Measurements from ENCODE around the gene RETN.

Gene RETN

GRCh38 chr19:7687177-7687576 is 18.3 kb downstream of the RETN start:
- Histone ChIP-seq H3K27me3 (ENCODE audit: control insufficient read depth, low read length) (no peaks in the 10 kb centered on the region), H4K20me1 (ENCODE audit: control insufficient read depth, insufficient read depth, low read depth, low read length) (no peaks in the 10 kb centered on the region; the same call in 1 of the 2 replicates), H3K4me2 (ENCODE audit: low read length) (no peak overlapping the region), H3K79me2 (ENCODE audit: control insufficient read depth, low read length) (peaks cover 7% of the 10 kb centered on the region), H3K4me3 (ENCODE audit: low read length) (no peak overlapping the region), H3K27ac (ENCODE audit: low read depth, low read length) (no peak overlapping the region), H3K9me2 (replicated peaks; ENCODE audit: control insufficient read depth, low read length) (no peaks in the 10 kb centered on the region), H3F3A (ENCODE audit: control insufficient read depth, insufficient read depth) (no peaks in the 10 kb centered on the region), H3K4me1 (ENCODE audit: control insufficient read depth, low read length) (no peaks in the 10 kb centered on the region), H3K36me3 (ENCODE audit: control insufficient read depth, low read length) (peaks cover 11% of the 10 kb centered on the region), H3K9me3 (ENCODE audit: control insufficient read depth, insufficient read depth, low read length) (no peaks in the 10 kb centered on the region)
- TF ChIP-seq CTCF (IDR thresholded peaks at IDR 0.05; ENCODE audit: low read depth, low read length, poor library complexity, severe bottlenecking) (no peak), EZH2phosphoT487 (IDR thresholded peaks at IDR 0.05; ENCODE audit: borderline replicate concordance, low read length) (no peak)

DNA sequence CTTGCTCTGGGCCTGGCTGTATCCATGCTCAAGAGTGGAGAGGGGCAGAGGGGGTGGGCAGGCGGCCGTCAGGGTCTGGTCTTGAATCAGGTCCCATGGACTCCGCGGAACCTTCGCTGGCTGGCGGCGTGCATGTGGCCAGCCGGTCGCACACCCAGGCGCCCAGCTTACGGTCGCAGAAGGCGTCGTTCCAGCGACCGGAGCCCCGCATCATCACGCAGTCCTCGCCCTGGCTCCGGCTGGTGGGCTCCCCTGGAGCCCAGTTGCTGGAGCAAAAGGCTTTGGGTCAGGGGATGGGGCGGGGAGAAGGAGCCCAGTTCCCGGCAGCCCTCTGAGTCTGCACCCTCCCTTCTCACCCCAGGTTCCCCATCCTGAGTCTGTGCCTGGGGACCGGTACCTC is 20.3 kb downstream of the RETN start:
- H3K9me2 ChIP-seq (replicated peaks; ENCODE audit: control insufficient read depth, low read length) = no peaks in the 10 kb centered on the region
- no peak overlapping the region for H3K4me3 ChIP-seq (ENCODE audit: low read length)
- H3K4me2 ChIP-seq (ENCODE audit: low read length) = no peak overlapping the region
- H3K4me1 ChIP-seq (ENCODE audit: control insufficient read depth, low read length) = no peaks in the 10 kb centered on the region
- no peaks in the 10 kb centered on the region for H3K36me3 ChIP-seq (ENCODE audit: control insufficient read depth, low read length)
- no peaks in the 10 kb centered on the region; the same call in 1 of the 2 replicates for H4K20me1 ChIP-seq (ENCODE audit: control insufficient read depth, insufficient read depth, low read depth, low read length)
- no peak overlapping the region for H3K27ac ChIP-seq (ENCODE audit: low read depth, low read length)
- H3K9me3 ChIP-seq (ENCODE audit: control insufficient read depth, insufficient read depth, low read length) = no peaks in the 10 kb centered on the region
- no peaks in the 10 kb centered on the region for H3K27me3 ChIP-seq (ENCODE audit: control insufficient read depth, low read length)
- H3K79me2 ChIP-seq (ENCODE audit: control insufficient read depth, low read length) = no peaks in the 10 kb centered on the region
- H3F3A ChIP-seq (ENCODE audit: control insufficient read depth, insufficient read depth) = no peaks in the 10 kb centered on the region
- TF ChIP-seq EZH2phosphoT487 (IDR thresholded peaks at IDR 0.05; ENCODE audit: borderline replicate concordance, low read length) (no peak), CTCF (IDR thresholded peaks at IDR 0.05; ENCODE audit: low read depth, low read length, poor library complexity, severe bottlenecking) (no peak)

GRCh38 chr19:7690779-7691258 is 22.0 kb downstream of the RETN start:
- no peaks in the 10 kb centered on the region for H3K79me2 ChIP-seq (ENCODE audit: control insufficient read depth, low read length)
- peaks cover 12% of the 10 kb centered on the region for H3K27me3 ChIP-seq (ENCODE audit: control insufficient read depth, low read length)

More at GRCh38 chr19:7690779-7691258, 22.0 kb downstream of the RETN start:
- Histone ChIP-seq H3K4me3 (ENCODE audit: low read length) (no peak overlapping the region), H3K9me3 (ENCODE audit: control insufficient read depth, insufficient read depth, low read length) (no peaks in the 10 kb centered on the region), H3K27ac (ENCODE audit: low read depth, low read length) (no peak overlapping the region), H3K36me3 (ENCODE audit: control insufficient read depth, low read length) (no peaks in the 10 kb centered on the region), H3K4me2 (ENCODE audit: low read length) (no peak overlapping the region), H3F3A (ENCODE audit: control insufficient read depth, insufficient read depth) (no peaks in the 10 kb centered on the region), H3K9me2 (replicated peaks; ENCODE audit: control insufficient read depth, low read length) (no peaks in the 10 kb centered on the region), H3K4me1 (ENCODE audit: control insufficient read depth, low read length) (no peaks in the 10 kb centered on the region; the same call in 1 of the 2 replicates), H4K20me1 (ENCODE audit: control insufficient read depth, insufficient read depth, low read depth, low read length) (no peaks in the 10 kb centered on the region)
- no peak for TF ChIP-seq EZH2phosphoT487 (IDR thresholded peaks at IDR 0.05; ENCODE audit: borderline replicate concordance, low read length)
- TF ChIP-seq CTCF (IDR thresholded peaks at IDR 0.05; ENCODE audit: low read depth, low read length, poor library complexity, severe bottlenecking) = no peak
